Endothelial cell of umbilical vein (primary cell): ENCODE results near the gene COL18A1. TPM values are rescaled to one million over a fixed set of nuclear protein-coding genes. Genes with fewer than 3 reads are reported as not detected.

Source experiments
- BruUV-seq: library from RNA; stranded (reverse); fragments of 400-500 nt; replicated peaks from 2 replicates; lab custom pipeline; 2021; lab: Mats Ljungman, UMichigan
- CTCF ChIA-PET: fragments of 300-600, 350-600 bp; sonication (Branson Sonifier 250); formaldehyde crosslinking; loops from one replicate; lab custom pipeline; 2021; ENCODE audit warnings: antibody characterized with exemption, inconsistent platforms; lab: Charles Lee
- POLR2A ChIA-PET: fragments of 300-600, 350-600 bp; sonication (Branson Sonifier 250); formaldehyde crosslinking; loops from one replicate; lab custom pipeline; 2021; ENCODE audit warnings: antibody characterized with exemption, inconsistent platforms; lab: Charles Lee
- DNase-seq: peaks from one replicate; pipeline ENCODE4 v3.0.0-alpha.2; 2011; ENCODE audit warnings: low read depth, low spot score
- FAIRE-seq: peaks from 2 replicates; lab custom pipeline; 2011; peaks lifted over from hg19 to GRCh38; lab: Jason Lieb, UNC
- H2AFZ ChIP-seq: 2 replicates; pipeline ENCODE4 v1.6.0; 2012; ENCODE audit warnings: low read depth, low read length, control low read depth, inconsistent platforms
- H3K27ac ChIP-seq: 2 replicates; pipeline ENCODE4 v1.5.1; 2011; ENCODE audit warnings: low read depth, mild to moderate bottlenecking, control low read depth, low read length, moderate library complexity; ENCODE audit not compliant: insufficient read depth
- H3K27me3 ChIP-seq, 2 experiments: 2 replicates each; pipeline versions ENCODE4 v1.6.0 to v1.6.1; 2011; ENCODE audit warnings: low read length in 2 of 2, mixed read lengths in 1 of 2; ENCODE audit not compliant: control insufficient read depth in 2 of 2, insufficient read depth in 2 of 2
- H3K36me3 ChIP-seq, 2 experiments: 2 replicates in 1 of 2; 3 replicates in 1 of 2; pipeline ENCODE4 v1.5.1; 2011; ENCODE audit warnings: low read length in 2 of 2, mild to moderate bottlenecking in 1 of 2, moderate library complexity in 1 of 2; ENCODE audit not compliant: control insufficient read depth in 2 of 2, insufficient read depth in 2 of 2; ENCODE audit errors: extremely low read depth in 1 of 2
- H3K4me1 ChIP-seq: 3 replicates; pipeline ENCODE4 v1.5.1; 2011; ENCODE audit warnings: mild to moderate bottlenecking, low read length; ENCODE audit not compliant: control insufficient read depth, insufficient read depth; ENCODE audit errors: extremely low read depth
- H3K4me2 ChIP-seq: 2 replicates; pipeline ENCODE4 v1.6.1; 2011; ENCODE audit warnings: low read length, control low read depth, mixed read lengths; ENCODE audit not compliant: insufficient read depth
- H3K4me3 ChIP-seq, 3 experiments: fragments of 200-600 bp in 1 of 3; sonication (generic), shearing (Covaris generic) in 1 of 3; replicated peaks in 1 of 3; 2 replicates each; pipeline ENCODE4 v1.5.1; 2011 to 2016; ENCODE audit warnings: control low read depth in 3 of 3, low read length in 3 of 3, mild to moderate bottlenecking in 2 of 3, inconsistent platforms in 1 of 3, low read depth in 1 of 3, moderate library complexity in 1 of 3; ENCODE audit not compliant: insufficient read depth in 1 of 3
- H3K79me2 ChIP-seq: 2 replicates; pipeline ENCODE4 v1.6.0; 2012; ENCODE audit warnings: low read length, inconsistent platforms; ENCODE audit not compliant: control insufficient read depth, insufficient read depth
- H3K9ac ChIP-seq: replicated peaks from 2 replicates; pipeline ENCODE3; 2011; ENCODE audit warnings: low read length, control low read depth; ENCODE audit not compliant: insufficient read depth; ENCODE audit errors: extremely low read depth
- H3K9me1 ChIP-seq: replicated peaks from 3 replicates; pipeline ENCODE4 v1.6.0; 2011; ENCODE audit warnings: mild to moderate bottlenecking, low read length; ENCODE audit not compliant: control insufficient read depth, insufficient read depth; ENCODE audit errors: extremely low read depth
- H3K9me3 ChIP-seq: replicated peaks from 2 replicates; pipeline ENCODE4 v1.5.1; 2012; ENCODE audit warnings: low read length, inconsistent platforms; ENCODE audit not compliant: control insufficient read depth, insufficient read depth
- H4K20me1 ChIP-seq: replicated peaks from 2 replicates; pipeline ENCODE3; 2011; ENCODE audit warnings: mild to moderate bottlenecking, low read length; ENCODE audit not compliant: control insufficient read depth, insufficient read depth; ENCODE audit errors: extremely low read depth
- CTCF ChIP-seq, 2 donors: IDR thresholded peaks; 1 replicate in 1 of 2; 2 replicates in 1 of 2; pipeline ENCODE4 v1.5.1; 2011; ENCODE audit warnings: low read length in 2 of 2, mild to moderate bottlenecking in 2 of 2, moderate library complexity in 2 of 2, control low read depth in 1 of 2, inconsistent platforms in 1 of 2, low read depth in 1 of 2; ENCODE audit not compliant: insufficient read depth in 1 of 2; ENCODE audit errors: extremely low read depth in 1 of 2
- EZH2 ChIP-seq: IDR thresholded peaks from 2 replicates; pipeline ENCODE4 v1.6.1; 2012; ENCODE audit warnings: borderline replicate concordance, low read depth, mild to moderate bottlenecking, moderate library complexity, low read length, inconsistent platforms; ENCODE audit not compliant: severe bottlenecking
- FOS ChIP-seq: IDR thresholded peaks from 2 replicates; pipeline ENCODE4 v1.6.1; 2011; ENCODE audit warnings: mild to moderate bottlenecking, low read length, moderate library complexity, borderline replicate concordance; ENCODE audit not compliant: insufficient read depth
- GATA2 ChIP-seq: IDR thresholded peaks from 2 replicates; pipeline ENCODE4 v1.7.0; 2011; ENCODE audit warnings: low read depth, mild to moderate bottlenecking, moderate library complexity, mixed read lengths, low read length; ENCODE audit not compliant: insufficient read length, insufficient read depth
- JUN ChIP-seq: IDR thresholded peaks from 2 replicates; pipeline ENCODE4 v1.6.1; 2011; ENCODE audit warnings: borderline replicate concordance, low read depth; ENCODE audit not compliant: insufficient read length, insufficient read depth
- MAX ChIP-seq: IDR thresholded peaks from 2 replicates; pipeline ENCODE4 v1.6.1; 2011; ENCODE audit not compliant: insufficient read depth, insufficient read length
- MYC ChIP-seq: IDR thresholded peaks from one replicate; pipeline ENCODE4 v1.6.1; 2011; ENCODE audit warnings: mild to moderate bottlenecking, low read depth, low read length
- POLR2A ChIP-seq: IDR thresholded peaks from 2 replicates; pipeline ENCODE4 v1.6.1; 2012; ENCODE audit warnings: low read depth, mild to moderate bottlenecking, control low read depth, low read length
- POLR2AphosphoS5 ChIP-seq: IDR thresholded peaks from 2 replicates; pipeline ENCODE4 v1.6.1; 2012; ENCODE audit warnings: low read depth, mild to moderate bottlenecking, control low read depth, low read length, moderate library complexity; ENCODE audit not compliant: insufficient read depth
- dilution Hi-C: fragments of 300-500 bp; cut with MboI; formaldehyde crosslinking; loops from one replicate; pipeline ENCODE4 v1.15.0; 2019; ENCODE audit warnings: low sequenced_read_pairs; ENCODE audit not compliant: extremely low pct_ligation_motif_present
- intact Hi-C: fragments of 100-400 bp; cut with micrococcal nuclease; formaldehyde crosslinking; loops from one replicate; pipeline ENCODE4 v1.10.0; 2022
- polyA plus RNA-seq, 4 experiments: library from polyadenylated mRNA; depleted of rRNA in 3 of 4; stranded (reverse) in 3 of 4; unstranded in 1 of 4; fragments of >200 nt; gene quantifications; 2 replicates each; pipeline versions ENCODE4 v1.2.1 to v1.2.3, GENCODE V29; 2011 to 2012; ENCODE audit warnings: missing spikeins in 1 of 4
- total RNA-seq: library from RNA; stranded (reverse); gene quantifications from 2 replicates; pipeline ENCODE4 v1.2.3, GENCODE V29; 2021

COL18A1 gene
- total and polyA plus RNA-seq, 2 donors (not counting 3 experiments of a cell fraction or from before 2014, with no cell fraction given) = 198 to 252 TPM

- H4K20me1 ChIP-seq = no peaks in the 10 kb centered on the region
- no TSS peak for BruUV-seq
- POLR2A ChIA-PET = no interaction called here
- intact Hi-C loops = no loop called here
- peaks cover 3 to 39% of the 10 kb centered on the region in 2 experiments for H3K36me3 ChIP-seq
- no peak overlapping the region for H2AFZ ChIP-seq
- FAIRE-seq (no peak), DNase-seq (no peak)
- no peak overlapping the region for H3K27ac ChIP-seq
- no peak overlapping the region for H3K4me2 ChIP-seq
- no peaks in the 10 kb centered on the region for H3K9me3 ChIP-seq
- TF ChIP-seq GATA2 (no peak), POLR2A (no peak), MAX (no peak), POLR2AphosphoS5 (no peak), CTCF (IDR thresholded peaks at IDR 0.05; ENCODE audit: extremely low read depth in 1 of 2, insufficient read depth in 1 of 2, low read depth in 1 of 2, low read length in 2 of 2) (no peak), EZH2 (no peak), FOS (no peak), JUN (no peak), MYC (no peak)
- no peak overlapping the region for H3K9ac ChIP-seq
- no peaks in the 10 kb centered on the region for H3K9me1 ChIP-seq
- no peaks in the 10 kb centered on the region for H3K27me3 ChIP-seq
- no peak overlapping the region for H3K4me3 ChIP-seq
- CTCF ChIA-PET = no interaction called here
- dilution Hi-C loops = no loop called here
- no peaks in the 10 kb centered on the region for H3K4me1 ChIP-seq
- no peaks in the 10 kb centered on the region for H3K79me2 ChIP-seq
Observed at GRCh38 chr21:45485686-45486442, 80.9 kb downstream of the COL18A1 start.
